Measurements from ENCODE around the gene SDK1. TPM values are rescaled to one million over a fixed set of nuclear protein-coding genes. Genes with fewer than 3 reads are reported as not detected.

Gene SDK1
- total RNA-seq, 4 donors from 2014 or later: 1.2 to 1.8 (median 1.5) TPM

DNA sequence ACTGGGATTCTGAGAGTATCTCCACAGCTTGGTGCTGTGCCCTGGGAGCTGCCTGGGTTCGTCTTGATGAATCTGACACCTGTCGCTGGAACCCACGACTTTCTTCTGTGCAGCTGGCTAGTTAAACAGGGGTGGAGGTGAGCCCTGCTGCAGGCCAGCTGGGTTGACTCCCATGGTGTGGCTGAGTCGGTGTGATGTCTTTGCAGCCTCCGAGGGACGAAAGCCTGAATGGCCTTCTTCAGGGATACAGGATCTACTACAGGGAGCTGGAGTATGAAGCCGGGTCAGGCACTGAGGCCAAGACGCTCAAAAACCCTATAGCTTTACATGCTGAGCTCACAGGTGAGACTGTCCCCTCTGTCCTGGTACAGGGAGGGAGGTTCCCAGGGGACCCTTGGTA lies 873.0 kb downstream of the SDK1 start:
- no peak for ATAC-seq
- in situ Hi-C loops (cut with MboI; ENCODE audit: low sequenced_read_pairs in 4 of 4): no loop called here
- TF ChIP-seq, protein P1, sequence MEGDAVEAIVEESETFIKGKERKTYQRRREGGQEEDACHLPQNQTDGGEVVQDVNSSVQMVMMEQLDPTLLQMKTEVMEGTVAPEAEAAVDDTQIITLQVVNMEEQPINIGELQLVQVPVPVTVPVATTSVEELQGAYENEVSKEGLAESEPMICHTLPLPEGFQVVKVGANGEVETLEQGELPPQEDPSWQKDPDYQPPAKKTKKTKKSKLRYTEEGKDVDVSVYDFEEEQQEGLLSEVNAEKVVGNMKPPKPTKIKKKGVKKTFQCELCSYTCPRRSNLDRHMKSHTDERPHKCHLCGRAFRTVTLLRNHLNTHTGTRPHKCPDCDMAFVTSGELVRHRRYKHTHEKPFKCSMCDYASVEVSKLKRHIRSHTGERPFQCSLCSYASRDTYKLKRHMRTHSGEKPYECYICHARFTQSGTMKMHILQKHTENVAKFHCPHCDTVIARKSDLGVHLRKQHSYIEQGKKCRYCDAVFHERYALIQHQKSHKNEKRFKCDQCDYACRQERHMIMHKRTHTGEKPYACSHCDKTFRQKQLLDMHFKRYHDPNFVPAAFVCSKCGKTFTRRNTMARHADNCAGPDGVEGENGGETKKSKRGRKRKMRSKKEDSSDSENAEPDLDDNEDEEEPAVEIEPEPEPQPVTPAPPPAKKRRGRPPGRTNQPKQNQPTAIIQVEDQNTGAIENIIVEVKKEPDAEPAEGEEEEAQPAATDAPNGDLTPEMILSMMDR (IDR thresholded peaks at IDR 0.05 in 4 of 5, conservative IDR thresholded peaks at IDR 0.05 in 1 of 5): no peak
- TF ChIP-seq POLR2A (IDR thresholded peaks at IDR 0.05): no peak

DNA sequence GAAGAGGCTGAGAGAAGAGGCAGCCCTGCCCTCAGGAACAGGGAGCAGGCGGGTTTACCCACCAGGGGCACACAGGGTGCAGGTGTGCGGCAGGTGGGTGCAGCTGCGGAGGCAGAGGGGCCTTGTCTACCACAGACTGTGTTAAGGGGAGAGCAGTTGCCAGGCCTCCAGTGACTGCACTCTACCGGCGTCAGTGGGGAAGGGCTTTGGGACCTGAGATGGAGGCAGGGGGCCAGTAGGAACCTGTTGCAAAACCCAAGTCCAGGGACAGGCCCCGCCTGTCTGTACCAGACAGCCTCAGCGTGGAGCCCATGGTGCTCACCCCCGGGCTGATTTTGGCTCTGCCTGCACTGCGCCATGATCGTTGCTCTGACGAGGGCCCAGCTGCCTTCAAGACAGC lies 873.4 kb downstream of the SDK1 start:
- Histone ChIP-seq H3K4me1 (no peaks in the 10 kb centered on the region), H3K4me3 (no peak overlapping the region), H3K9me3 (no peaks in the 10 kb centered on the region), H3K27ac (no peak overlapping the region), H3K27me3 (no peaks in the 10 kb centered on the region), H3K36me3 (no peaks in the 10 kb centered on the region)
- TF ChIP-seq POLR2A (IDR thresholded peaks at IDR 0.05): no peak
- TF ChIP-seq, protein P1 (IDR thresholded peaks at IDR 0.05 in 4 of 5, conservative IDR thresholded peaks at IDR 0.05 in 1 of 5): no peak
- ATAC-seq: no peak
- no peak for DNase-seq
- intact Hi-C loops (cut with DNase I; ENCODE audit: low total_unique reads) (no loop called here), in situ Hi-C loops (cut with MboI; ENCODE audit: low sequenced_read_pairs in 4 of 4) (no loop called here)

More for the DNA sequence above, 873.0 kb downstream of the SDK1 start:
- Histone ChIP-seq H3K9me3 (no peaks in the 10 kb centered on the region), H3K27ac (no peak overlapping the region), H3K4me1 (no peaks in the 10 kb centered on the region), H3K4me3 (no peak overlapping the region), H3K36me3 (no peaks in the 10 kb centered on the region), H3K27me3 (no peaks in the 10 kb centered on the region)
- intact Hi-C loops (cut with DNase I; ENCODE audit: low total_unique reads): no loop called here
- DNase-seq: no peak

DNA sequence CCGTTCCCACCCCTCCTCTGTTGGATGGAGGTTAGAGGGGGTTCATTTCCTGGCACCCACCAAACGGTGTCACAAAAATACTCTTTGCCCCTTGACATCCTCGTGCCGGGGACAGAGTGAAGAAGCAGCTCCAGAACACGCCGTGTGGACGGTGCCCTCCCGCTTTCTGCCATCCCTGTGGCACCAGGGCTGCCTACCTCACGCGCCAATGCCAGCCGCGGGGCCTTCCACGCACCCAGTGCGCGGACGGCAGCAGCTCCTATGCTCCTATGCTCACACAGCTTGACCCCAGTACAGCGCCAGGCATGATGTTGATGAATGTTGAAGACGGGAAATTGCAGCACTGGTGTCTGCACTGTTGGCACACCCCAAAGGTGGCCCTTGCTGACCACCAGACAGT lies 873.8 kb downstream of the SDK1 start:
- no peak overlapping the region for H3K4me3 ChIP-seq
- H3K9me3 ChIP-seq: no peaks in the 10 kb centered on the region
- TF ChIP-seq, protein P1 (IDR thresholded peaks at IDR 0.05 in 4 of 5, conservative IDR thresholded peaks at IDR 0.05 in 1 of 5): no peak
- TF ChIP-seq POLR2A (IDR thresholded peaks at IDR 0.05): no peak
- DNase-seq (no peak), ATAC-seq (no peak)
- no peaks in the 10 kb centered on the region for H3K36me3 ChIP-seq
- H3K27me3 ChIP-seq: no peaks in the 10 kb centered on the region
- no peak overlapping the region for H3K27ac ChIP-seq
- H3K4me1 ChIP-seq: no peaks in the 10 kb centered on the region
- in situ Hi-C loops (cut with MboI; ENCODE audit: low sequenced_read_pairs in 4 of 4) (no loop called here), intact Hi-C loops (cut with DNase I; ENCODE audit: low total_unique reads) (no loop called here)

DNA sequence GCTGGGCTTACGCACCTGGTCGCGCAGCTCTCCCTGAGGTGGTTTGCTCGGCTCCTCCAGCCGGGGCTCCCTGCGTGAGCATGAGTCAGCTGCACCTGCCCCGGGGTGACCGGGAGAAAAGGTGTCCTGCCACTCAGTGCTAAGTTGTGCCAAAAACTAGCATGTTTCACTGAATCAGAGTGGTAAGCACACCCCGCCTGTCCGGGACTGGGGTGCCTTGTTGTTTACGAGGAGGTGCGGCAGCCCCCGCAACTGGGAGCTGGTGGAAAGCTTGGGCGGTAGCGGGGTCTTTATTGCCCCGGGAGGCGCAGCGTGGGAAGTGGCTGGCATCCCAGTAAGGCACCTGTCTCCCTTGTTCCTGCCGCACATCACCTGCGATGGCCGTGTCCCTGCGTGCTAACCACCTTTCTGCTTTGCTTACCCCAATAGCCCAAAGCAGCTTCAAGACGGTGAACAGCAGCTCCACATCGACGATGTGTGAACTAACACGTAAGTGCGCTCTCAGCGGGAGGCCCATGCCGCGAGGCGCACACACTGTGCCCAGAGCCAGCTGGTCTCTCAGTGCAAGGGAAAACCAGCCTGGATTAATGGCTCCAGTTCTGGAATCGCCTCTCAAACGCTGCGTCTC lies 874.4 kb downstream of the SDK1 start:
- TF ChIP-seq, protein P1 (IDR thresholded peaks at IDR 0.05 in 4 of 5, conservative IDR thresholded peaks at IDR 0.05 in 1 of 5): no peak
- TF ChIP-seq POLR2A (IDR thresholded peaks at IDR 0.05): no peak
- H3K27me3 ChIP-seq: no peaks in the 10 kb centered on the region
- intact Hi-C loops (cut with DNase I; ENCODE audit: low total_unique reads): no loop called here
- H3K9me3 ChIP-seq: no peaks in the 10 kb centered on the region
- H3K4me1 ChIP-seq: no peaks in the 10 kb centered on the region
- ATAC-seq (no peak), DNase-seq (no peak)
- H3K36me3 ChIP-seq: no peaks in the 10 kb centered on the region
- H3K4me3 ChIP-seq: no peak overlapping the region
- in situ Hi-C loops (cut with MboI; ENCODE audit: low sequenced_read_pairs in 4 of 4): no loop called here
- H3K27ac ChIP-seq: no peak overlapping the region

DNA sequence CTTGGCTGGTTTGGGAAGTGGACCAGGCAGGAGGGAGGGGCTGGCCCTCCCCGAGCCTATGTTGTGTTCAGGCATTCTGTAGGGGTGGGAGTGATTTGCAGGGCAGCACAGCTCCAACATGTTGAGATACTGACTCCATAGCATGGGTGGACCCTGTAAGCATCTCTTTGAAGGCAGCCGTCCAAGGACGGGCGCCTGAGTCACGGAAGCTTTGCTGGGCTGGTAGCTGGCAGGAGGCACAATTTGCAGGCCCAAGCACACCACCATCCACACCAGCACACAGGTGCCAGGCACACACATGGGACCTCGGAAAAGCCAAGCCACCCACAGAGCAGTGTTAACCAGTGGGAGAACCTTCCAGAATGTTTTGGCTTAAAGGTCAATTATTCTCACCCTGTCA lies 875.9 kb downstream of the SDK1 start:
- H3K27me3 ChIP-seq: no peaks in the 10 kb centered on the region
- in situ Hi-C loops (cut with MboI; ENCODE audit: low sequenced_read_pairs in 4 of 4) (no loop called here), intact Hi-C loops (cut with DNase I; ENCODE audit: low total_unique reads) (no loop called here)
- DNase-seq (no peak), ATAC-seq (no peak)
- H3K4me1 ChIP-seq: no peaks in the 10 kb centered on the region
- no peak overlapping the region for H3K4me3 ChIP-seq
- no peaks in the 10 kb centered on the region for H3K36me3 ChIP-seq
- TF ChIP-seq POLR2A (IDR thresholded peaks at IDR 0.05): no peak
- TF ChIP-seq, protein P1 (IDR thresholded peaks at IDR 0.05 in 4 of 5, conservative IDR thresholded peaks at IDR 0.05 in 1 of 5): no peak
- H3K27ac ChIP-seq: no peak overlapping the region
- H3K9me3 ChIP-seq: no peaks in the 10 kb centered on the region
